ENCODE measurements around the gene SLC30A4.
A peak's percentile ranks its signal among the peaks of the same experiment; 100 is the strongest.

The SLC30A4 gene

DNA sequence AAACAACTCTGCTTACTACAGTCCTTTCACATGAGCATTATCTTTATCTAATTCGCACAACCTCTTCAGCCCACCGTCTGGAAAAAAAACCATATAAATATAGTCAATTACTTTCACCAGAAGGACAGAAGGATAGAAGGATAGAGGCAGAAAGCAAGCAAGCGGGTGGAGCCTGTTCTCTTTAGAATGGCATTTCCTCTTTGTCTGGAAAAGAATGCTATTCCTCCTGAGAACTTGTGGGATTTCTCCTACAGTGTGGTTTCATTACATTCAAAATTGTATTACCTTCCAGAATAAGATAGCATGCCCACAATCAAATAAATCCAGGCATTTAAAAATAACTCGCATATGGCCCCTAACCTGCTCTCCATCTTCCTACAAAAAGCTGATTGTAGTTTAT, 23.1 kb downstream of the SLC30A4 start:
- DNase-seq: no peak

DNA sequence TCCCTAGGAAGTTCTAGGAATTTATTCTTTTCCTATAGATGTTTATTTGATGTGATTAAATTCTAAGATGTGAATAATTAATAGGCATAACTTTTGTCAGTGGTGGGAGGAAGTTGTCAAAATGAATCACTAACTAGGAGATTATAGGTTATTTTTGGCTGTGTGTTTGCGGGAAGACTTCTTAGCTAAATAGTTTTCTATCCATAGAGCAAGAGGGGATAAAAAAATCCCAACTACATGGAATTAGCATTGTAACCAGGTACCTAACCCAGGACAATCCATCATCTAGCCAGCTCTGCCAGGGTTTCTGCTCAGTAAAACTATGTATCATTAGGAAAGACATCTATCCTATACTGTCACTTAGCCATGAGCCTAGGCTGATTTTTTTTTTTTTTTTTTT, 23.9 kb downstream of the SLC30A4 start:
- DNase-seq: no peak

DNA sequence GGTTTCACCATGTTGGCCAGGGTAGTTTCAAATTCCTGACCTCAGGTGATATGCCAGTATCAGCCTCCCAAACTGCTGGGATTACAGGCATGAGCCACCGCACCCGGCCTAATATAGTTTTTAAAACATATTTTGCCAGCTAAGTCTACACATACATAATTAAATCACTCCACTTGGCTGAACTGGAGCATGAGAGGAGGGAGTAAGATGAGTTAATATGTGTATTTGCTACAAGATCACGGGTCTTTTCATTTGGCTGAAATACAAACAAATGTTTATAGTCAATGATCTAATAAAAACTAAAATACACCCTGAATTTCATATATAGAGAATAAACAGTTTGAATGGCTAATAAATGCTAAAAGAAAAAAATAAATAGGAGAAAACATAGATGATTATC, 25.3 kb downstream of the SLC30A4 start:
- no peak for DNase-seq

GRCh38 chr15:45496658-45497057, 25.9 kb downstream of the SLC30A4 start:
- no peak for DNase-seq

- no peak for DNase-seq
These were observed 27.0 kb downstream of the SLC30A4 start for GRCh38 chr15:45495588-45495987.

DNA sequence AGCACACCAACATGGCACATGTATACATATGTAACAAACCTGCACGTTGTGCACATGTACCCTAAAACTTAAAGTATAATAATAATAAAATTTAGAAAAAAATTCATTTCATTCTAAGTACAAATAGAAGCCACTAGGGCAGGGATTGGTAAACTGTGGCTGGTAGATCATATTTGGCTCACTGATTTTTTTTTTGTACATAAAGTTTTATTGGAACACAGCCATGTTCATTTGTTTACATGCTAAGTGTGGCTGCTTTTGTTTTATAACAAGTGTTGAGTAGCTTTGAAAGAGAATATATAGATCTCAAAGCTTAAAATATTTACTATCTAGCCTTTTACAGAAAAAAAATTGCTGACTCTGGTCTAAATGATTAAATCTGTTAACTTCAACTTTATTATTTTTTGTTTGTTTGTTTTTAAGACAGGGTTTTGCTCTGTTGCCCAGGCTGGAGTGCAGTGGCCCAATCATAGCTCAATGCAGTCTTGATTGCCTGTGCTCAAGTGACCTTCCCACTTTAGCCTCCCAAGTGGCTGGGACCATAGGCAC, 32.8 kb downstream of the SLC30A4 start:
- DNase-seq: no peak

GRCh38 chr15:45486317-45486716, 36.2 kb downstream of the SLC30A4 start:
- no peak for DNase-seq

DNA sequence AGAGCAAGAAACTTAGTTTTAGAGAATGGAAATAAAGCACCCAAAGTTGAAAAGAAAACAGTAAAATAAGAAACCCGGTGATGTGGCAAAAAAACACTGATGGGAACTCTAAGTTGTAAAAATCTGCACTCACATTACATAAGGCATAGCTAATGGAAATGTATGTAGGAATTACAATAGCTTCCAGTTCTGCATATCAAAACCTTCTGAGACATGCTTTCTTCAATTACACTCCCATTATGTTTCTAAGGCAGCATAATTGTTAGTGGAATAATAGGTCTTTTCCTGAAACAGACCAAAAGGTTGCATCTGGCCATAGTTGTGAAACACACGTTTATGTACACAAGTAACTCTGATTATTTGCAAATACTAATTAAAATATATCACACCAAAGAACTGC, 41.4 kb downstream of the SLC30A4 start:
- no peak for DNase-seq

DNA sequence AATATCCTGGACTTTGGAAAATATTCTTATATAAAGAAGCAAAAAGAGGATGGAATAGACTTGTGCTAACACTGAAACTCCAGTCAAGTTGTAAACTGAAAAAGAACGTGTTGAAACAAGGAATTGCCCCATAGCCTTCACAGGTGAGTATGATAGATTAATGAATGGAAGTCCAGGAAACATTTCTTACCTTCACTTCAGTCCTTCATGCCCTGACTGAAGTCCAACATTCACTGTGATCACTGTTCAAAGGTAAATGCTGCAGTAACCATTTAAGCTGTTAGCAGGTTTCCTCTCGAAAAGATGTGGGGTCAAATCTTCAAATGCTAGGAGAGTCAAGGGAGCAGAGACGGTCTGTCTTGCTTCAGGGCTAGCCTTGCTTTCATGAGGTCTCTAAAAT, 46.1 kb downstream of the SLC30A4 start:
- no peak for DNase-seq

GRCh38 chr15:45474799-45475198, 47.8 kb downstream of the SLC30A4 start:
- no peak for DNase-seq

GRCh38 chr15:45473068-45473467, 49.5 kb downstream of the SLC30A4 start:
- no peak for DNase-seq

DNA sequence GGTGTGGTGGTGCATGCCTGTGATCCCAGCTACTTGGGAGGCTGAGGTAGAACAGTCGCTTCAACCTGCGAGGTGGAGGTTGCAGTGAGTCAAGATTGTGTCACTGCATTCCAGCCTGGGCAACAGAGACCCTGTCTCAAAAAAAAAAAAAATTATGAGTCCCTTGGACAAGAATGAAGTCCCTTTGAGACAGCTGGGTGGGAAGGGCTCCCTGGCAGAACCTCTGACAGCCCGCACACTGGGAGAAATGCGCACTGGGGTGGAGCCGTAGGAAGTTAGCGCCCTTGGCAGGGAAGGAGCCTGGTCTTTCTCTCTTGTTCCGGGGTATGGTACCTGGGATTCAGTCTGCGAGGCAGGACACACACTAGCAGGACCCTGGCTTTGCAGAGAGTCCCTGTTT, 51.4 kb downstream of the SLC30A4 start:
- DNase-seq: no peak

DNA sequence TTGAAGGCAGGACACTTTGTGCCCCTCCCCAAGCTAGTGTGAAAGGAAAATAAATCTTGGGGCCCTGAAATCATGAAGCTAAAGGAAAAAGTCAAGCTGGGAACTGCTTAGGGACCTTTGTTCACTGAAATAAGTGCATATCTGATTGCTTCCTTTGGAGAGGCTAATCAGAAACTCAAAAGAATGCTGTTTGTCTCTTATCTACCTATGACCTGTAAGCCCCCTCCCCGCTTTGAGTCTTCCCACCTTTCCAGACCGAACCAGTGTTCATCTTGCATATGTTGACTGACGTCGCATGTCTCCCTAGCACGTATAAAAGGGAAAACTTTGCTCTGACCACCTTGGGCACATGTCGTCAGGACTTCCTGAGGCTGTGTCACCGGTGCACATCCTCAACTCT, 53.1 kb downstream of the SLC30A4 start:
- no peak for DNase-seq

DNA sequence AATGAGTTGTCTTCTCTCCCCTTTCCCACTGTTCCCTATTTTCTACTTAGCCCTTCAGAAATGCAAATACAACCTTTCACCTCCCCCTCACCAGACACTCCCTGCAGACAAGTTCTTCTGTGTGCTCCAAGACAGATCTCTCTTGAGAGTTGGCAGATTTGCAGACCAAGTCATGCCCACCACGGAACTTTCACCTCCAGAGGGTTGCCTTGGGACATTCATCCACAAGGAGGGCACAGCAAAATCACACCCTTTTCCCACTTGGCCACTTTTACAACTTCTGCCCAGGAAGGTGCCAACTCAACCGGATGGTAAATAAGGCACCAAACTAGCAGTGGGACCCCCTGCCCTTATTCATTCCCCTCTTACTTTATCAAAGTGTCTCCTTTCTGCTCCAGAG, 53.5 kb downstream of the SLC30A4 start:
- DNase-seq: no peak

DNA sequence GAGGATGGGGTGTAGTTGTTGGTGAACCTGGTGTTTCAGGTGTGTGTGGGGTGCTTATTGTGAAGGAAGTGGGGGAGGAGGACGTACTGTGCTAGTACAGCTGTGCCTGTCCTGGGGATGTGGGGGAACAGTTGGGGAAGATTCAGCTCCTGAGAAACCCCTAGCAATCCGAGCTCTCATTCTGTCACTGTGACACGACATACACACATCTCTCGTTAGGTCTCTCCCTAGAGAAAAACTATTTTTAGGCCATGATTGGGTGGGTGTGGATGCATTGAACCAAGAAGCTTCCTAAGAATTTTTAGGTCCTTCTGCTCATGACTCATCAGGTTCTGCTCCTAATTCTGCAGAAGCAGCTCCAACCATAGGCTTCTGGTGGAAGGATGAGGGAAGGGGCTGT, 54.3 kb downstream of the SLC30A4 start:
- no peak for DNase-seq

DNA sequence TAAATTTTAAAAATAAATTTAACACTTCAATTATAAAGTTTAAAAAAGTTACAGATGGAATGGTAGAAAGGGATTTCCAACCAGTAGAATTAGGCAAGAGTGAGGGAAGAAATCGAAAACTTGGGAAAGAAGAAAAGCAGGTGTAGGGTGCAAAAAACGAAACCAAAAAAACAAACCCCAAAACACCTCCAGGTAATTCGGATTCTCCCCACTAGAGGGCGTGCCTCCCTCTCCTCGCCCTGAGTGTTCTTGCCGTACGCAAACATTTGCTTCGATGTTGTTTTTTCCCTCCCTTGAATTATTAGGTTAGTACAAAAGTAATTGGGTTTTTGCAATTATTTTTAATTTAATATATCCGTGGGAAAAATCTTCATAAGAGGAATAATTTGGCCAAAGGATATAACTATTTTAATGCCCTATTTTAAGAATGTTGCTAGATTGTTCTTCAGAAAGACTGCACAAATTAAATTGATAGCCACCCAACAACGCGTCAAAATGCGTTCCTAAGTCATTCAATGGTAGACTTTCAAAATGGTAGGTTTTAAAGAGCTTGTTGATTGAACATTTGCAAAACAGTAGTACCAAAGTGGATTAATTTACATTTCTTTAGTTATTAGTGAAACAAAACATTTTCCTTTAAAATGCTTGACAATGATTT, 63.7 kb downstream of the SLC30A4 start:
- peak; percentile 62 for DNase-seq

DNA sequence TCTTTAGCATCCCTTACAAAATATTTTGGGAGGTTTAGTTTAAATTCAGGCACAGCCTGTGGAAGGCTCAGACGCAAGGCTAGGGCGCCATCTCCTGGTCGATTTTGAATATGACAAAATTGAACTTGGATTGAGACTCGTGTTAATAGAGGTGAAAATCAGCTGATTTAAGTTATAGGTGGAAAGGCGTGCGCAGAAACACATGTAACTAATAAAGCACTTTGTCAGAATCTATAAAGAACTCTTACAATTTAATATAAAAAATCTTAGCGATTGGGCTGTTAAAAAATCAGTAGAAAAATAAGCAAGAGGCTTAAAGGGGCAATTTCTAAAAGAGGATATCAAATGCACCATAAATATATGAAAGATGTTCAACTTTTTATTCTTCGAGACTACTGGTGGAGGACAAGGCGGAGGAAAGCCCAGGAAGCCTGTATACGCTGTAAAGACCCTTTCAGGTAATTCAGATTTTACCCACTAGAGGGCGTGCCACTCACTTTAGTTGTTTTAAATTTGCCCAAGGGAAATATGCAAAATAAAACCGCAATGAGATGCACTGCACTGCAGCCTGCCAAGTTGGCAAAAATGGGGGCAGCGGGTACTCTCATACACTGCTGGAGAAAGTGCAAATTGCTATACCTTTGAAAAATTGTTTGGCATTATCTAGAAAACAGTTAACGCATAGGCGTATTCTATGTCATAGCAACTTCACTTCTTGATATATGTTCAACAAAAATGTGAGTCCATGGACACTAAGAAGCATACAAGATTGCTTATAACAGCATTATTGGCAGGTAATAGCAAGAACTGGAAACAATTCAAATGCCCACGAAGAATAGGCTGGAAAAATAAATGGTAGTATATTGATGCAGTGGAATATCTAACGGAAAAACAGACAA, 64.7 kb downstream of the SLC30A4 start:
- DNase-seq: peak; percentile 64

DNA sequence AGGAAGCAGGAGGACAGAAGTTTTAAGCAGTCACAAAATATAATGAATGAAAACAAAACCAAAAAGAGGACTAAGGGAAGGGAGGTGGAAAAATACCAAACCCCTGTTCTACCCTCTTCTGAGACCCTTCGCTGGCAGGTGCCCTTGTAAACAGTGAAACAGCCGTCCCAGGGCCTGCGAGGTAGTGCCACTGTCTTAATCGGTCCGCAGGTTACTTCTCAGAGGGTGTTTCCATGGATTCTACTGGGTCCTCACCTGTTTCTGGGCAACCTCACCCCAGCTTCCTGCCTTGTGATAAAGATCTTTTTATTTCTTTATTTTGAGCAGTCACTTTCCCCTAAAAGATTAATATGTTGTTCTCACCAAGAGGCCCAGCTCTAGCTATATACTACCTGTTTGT, 65.3 kb downstream of the SLC30A4 start:
- no peak for DNase-seq

DNA sequence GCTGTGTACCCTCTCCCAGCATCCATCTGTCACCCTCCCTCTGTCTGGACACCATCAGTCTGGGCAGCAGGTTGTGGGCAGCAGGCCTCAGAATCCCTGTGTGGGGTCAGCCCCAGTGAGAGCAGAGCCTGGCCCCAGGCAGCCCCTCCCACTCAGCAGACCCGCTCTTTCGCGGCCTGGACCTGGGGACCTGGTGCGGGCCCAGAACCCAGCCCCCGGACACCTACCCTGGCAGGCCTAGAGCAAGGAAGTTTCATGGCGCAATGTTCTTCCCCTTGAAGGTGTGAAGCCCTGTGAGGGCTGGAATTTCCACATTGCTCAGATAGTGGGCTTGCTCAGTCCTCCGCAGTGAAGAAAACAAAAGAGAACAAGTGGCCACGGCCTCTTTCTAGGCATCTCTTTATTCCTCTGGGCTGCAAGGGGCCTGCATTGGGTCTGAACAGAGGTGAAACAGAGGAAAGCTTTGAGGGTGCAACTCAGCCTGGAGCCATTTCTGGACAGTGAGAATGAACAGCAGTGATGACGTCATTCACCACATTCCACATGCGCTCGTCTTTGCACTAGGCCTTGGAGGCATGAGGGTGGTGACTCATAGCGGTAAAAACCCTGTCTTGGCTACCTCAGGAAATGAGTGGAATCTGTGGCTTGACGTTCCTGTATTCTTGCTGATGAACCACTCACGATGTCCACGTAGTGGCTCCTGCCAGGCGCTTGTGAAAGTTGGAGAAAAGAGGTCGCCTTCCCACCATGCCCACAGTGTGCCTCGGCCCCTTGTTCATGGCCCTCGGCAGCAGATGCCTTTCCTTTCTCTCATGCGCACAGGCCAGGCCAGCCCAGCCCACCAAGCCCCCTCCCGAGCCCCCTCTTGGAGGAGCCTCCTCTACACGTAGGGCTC, 66.1 kb downstream of the SLC30A4 start:
- peak; percentile 82 for DNase-seq

GRCh38 chr15:45454814-45455213, 67.7 kb downstream of the SLC30A4 start:
- DNase-seq: peak; percentile 82

- no peak for DNase-seq
These were observed 71.3 kb downstream of the SLC30A4 start for GRCh38 chr15:45451265-45451664.

DNA sequence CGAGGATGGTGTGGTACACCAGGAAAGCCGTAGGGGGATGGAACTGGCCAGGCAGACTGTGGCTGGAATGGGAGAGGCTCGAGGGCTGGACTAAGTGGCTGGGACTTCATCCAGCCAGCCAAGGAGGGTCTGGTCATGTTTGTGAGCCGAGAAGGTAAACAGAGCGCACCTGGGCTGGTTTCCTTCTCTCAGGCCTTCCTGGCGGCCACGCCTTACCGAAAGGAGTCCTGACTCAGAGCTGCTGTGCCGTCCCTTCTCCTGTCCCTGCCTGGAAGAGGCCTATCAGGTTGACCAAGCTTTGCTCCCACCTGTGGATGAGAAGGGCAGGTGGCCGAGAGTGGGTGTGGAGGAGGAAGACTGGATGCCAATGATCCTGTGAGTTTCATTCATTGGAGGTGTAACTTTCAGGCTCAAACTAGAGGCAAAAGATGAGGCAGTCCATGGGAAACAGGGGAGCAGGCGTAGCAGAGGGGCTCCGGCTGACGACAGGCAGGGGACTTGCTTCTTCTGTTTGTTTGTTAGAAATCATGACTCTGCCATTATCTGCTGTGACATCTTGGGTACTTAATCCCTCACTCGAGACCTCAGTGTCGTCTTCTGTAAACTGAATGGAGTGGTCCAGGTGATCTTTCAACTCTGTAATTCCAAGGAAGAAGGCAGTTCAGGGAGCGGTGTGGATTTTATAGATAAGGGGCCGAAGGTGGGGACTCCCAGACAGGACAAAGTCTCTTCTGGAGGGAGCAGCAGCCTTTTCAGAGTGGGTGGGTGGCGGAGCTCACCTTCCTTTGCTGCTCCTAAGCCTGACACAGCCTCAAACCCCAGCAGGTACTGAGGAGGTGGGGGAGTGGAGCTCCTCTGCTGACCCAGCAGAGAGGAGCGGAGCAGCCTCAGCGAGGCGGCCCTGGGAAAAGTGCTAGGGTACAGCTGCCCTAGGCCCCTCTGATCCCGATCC, 72.4 kb downstream of the SLC30A4 start:
- DNase-seq: no peak
